Omental fat pad (tissue), 4 donors: ENCODE data around the gene SLC2A10. TPM values are rescaled to one million over a fixed set of nuclear protein-coding genes. Genes with fewer than 3 reads are reported as not detected.

Experiments
- ATAC-seq: fragments of 150-250 bp; one replicate; pipeline ENCODE4 v1.9.1; 2016; ENCODE audit warnings: mild to moderate bottlenecking, moderate library complexity; ENCODE audit not compliant: low FRiP score
- DNase-seq: peaks from one replicate; pipeline ENCODE4 v3.0.0-alpha.2; 2019; ENCODE audit warnings: low spot score
- total RNA-seq, 4 donors: library from RNA; depleted of rRNA; stranded (reverse); fragments of >200 nt; gene quantifications; one replicate each; pipeline ENCODE4 v1.1.0, GENCODE V29; 2016
- TF ChIP-seq, protein P1 (sequence below), 3 donors: fragments of 450-650 bp; IDR thresholded peaks; one replicate each; pipeline ENCODE4 v1.5.1; 2016 to 2017; ENCODE audit warnings: antibody characterized with exemption in 3 of 3, mild to moderate bottlenecking in 3 of 3, moderate library complexity in 2 of 3

The SLC2A10 gene
- 10 to 100 TPM in 3 of 4 donors, 1 to 10 TPM in 1; 5.8 to 28.5 (median 18.7) TPM for total RNA-seq

DNA sequence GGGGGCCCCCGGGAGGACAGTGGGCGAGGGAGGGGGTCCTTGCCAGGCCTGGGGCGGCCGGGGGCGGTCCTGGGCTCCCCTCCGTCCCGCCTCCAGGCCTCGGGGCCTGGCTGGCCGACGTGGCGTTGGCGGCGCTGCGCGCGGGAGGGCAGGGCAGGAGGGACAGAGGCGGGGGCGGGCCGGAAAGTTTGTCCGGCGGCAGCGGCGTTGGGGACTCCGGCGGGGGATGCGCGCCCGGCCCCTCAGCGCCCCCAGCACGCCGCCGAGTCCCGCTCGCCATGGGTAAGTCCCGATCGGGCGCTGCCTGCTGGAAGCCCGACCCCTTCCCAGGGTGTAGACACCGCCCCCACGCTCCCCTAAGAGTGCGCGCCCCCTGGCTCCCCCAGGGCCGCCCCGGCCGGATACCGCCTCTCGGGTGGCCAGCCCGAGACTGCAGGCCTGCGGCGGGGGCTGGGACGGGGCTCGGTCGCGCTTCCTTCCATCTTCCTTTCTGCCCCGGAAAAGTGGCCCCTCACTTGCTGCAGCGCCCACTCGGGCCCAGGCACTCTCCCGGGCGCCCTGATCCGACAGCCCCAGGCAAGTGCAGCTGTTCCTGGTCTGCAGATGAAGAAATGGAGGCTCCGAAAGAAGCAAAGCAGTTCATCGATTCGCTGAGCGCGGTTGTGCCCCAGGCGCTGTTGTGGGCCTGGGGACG, at the start of gene SLC2A10:
TSS of gene SLC2A10 (plus strand) at position 191 of the 694 bp plus-strand sequence. CDS start at position 279, 88 bp downstream.
- TF ChIP-seq, protein P1, sequence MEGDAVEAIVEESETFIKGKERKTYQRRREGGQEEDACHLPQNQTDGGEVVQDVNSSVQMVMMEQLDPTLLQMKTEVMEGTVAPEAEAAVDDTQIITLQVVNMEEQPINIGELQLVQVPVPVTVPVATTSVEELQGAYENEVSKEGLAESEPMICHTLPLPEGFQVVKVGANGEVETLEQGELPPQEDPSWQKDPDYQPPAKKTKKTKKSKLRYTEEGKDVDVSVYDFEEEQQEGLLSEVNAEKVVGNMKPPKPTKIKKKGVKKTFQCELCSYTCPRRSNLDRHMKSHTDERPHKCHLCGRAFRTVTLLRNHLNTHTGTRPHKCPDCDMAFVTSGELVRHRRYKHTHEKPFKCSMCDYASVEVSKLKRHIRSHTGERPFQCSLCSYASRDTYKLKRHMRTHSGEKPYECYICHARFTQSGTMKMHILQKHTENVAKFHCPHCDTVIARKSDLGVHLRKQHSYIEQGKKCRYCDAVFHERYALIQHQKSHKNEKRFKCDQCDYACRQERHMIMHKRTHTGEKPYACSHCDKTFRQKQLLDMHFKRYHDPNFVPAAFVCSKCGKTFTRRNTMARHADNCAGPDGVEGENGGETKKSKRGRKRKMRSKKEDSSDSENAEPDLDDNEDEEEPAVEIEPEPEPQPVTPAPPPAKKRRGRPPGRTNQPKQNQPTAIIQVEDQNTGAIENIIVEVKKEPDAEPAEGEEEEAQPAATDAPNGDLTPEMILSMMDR (IDR thresholded peaks at IDR 0.05), result no peak
- peak; percentile 77 for ATAC-seq
- DNase-seq, result peak; percentile 28

GRCh38 chr20:46660487-46660886, 49.0 kb upstream of the SLC2A10 start:
- no peak for ATAC-seq
- DNase-seq, result no peak
- TF ChIP-seq, protein P1 (IDR thresholded peaks at IDR 0.05), result no peak

DNA sequence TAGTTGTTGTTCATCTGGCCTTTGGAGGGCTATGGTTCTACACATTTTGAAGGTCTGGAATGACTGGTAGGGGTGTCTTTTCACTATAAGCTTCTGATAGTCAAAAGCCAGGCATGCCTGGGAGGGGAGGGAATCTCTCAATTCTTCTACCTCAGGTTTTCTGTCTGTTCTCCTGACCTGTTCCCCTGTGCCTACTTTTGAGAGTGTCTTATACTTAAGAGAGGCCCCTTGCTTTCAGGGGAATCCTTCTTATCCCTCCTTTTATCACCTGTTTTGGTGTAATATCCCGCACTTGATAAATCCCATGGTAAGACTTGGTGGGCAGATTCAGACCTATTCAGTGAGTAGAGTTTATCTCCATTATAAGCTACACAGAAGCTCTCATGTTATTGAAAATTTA, 47.8 kb upstream of the SLC2A10 start:
- ATAC-seq (no peak), DNase-seq (no peak)
- TF ChIP-seq, protein P1 (IDR thresholded peaks at IDR 0.05), result no peak

GRCh38 chr20:46663531-46663930, 45.9 kb upstream of the SLC2A10 start:
- no peak for ATAC-seq

GRCh38 chr20:46665602-46666001, 43.8 kb upstream of the SLC2A10 start:
- no peak for ATAC-seq
- TF ChIP-seq, protein P1 (IDR thresholded peaks at IDR 0.05), result no peak
- DNase-seq, result no peak

More at GRCh38 chr20:46663531-46663930, 45.9 kb upstream of the SLC2A10 start:
- no peak for DNase-seq
- TF ChIP-seq, protein P1 (IDR thresholded peaks at IDR 0.05), result no peak

- DNase-seq (no peak), ATAC-seq (no peak)
- TF ChIP-seq, protein P1 (IDR thresholded peaks at IDR 0.05), result no peak
Observed at GRCh38 chr20:46666306-46666705, 43.1 kb upstream of the SLC2A10 start.
